Peyer's patch (tissue), 4 donors: ENCODE measurements around the gene ARHGEF40.

Experiments used
- CTCF ChIP-seq, 6 experiments: fragments of 450-650 bp in 4 of 6; fragments of 200-600 bp in 2 of 6; sonication (generic) in 1 of 6; IDR thresholded peaks; one replicate each; pipeline ENCODE4 v1.5.1; 2017 to 2019; ENCODE audit warnings: antibody characterized with exemption in 6 of 6, mild to moderate bottlenecking in 3 of 6, moderate library complexity in 1 of 6
- POLR2A ChIP-seq, 2 donors: fragments of 450-650 bp; IDR thresholded peaks; one replicate each; pipeline ENCODE4 v1.5.1; 2017; ENCODE audit warnings: antibody characterized with exemption in 2 of 2, mild to moderate bottlenecking in 2 of 2, moderate library complexity in 2 of 2

- no peak for TF ChIP-seq CTCF (IDR thresholded peaks at IDR 0.05)
- no peak for TF ChIP-seq POLR2A (IDR thresholded peaks at IDR 0.05)
Observed at GRCh38 chr14:21091821-21092272, 21.7 kb downstream of the ARHGEF40 start.
